Measurements from ENCODE around the gene ORAI2. TPM values are rescaled to one million over a fixed set of nuclear protein-coding genes. Genes with fewer than 3 reads are reported as not detected.
"Not testable (repeated sequence)": the region's sequence is repeated elsewhere in the genome, so short reads cannot be mapped to it uniquely, and the experiment has no call there.

The ORAI2 gene
- total RNA-seq, 1 experiment from 2014 or later, result 24.6 TPM

- Histone ChIP-seq H3K27me3 (no peaks in the 10 kb centered on the region), H3K4me1 (peaks cover 3% of the 10 kb centered on the region; the same call in 1 of the 2 replicates), H3K4me3 (no peak overlapping the region), H3K27ac (no peak overlapping the region), H3K36me3 (no peaks in the 10 kb centered on the region), H3K9me3 (replicated peaks) (no peaks in the 10 kb centered on the region)
- DNase-seq, result no peak
Observed at GRCh38 chr7:102449136-102449535, 15.8 kb downstream of the ORAI2 start.

- Histone ChIP-seq H3K36me3 (no peaks in the 10 kb centered on the region), H3K4me1 (peaks cover 3% of the 10 kb centered on the region; the same call in 1 of the 2 replicates), H3K4me3 (no peak overlapping the region), H3K27ac (no peak overlapping the region), H3K27me3 (no peaks in the 10 kb centered on the region), H3K9me3 (replicated peaks) (no peaks in the 10 kb centered on the region)
- DNase-seq, result no peak
Observed at GRCh38 chr7:102450242-102450641, 16.9 kb downstream of the ORAI2 start.

- DNase-seq, result peak; percentile 85 to 87
- Histone ChIP-seq H3K36me3 (peaks cover 4% of the 10 kb centered on the region; the same call in 1 of the 2 replicates), H3K9me3 (replicated peaks) (no peaks in the 10 kb centered on the region), H3K4me1 (peaks cover 3% of the 10 kb centered on the region; the same call in 1 of the 2 replicates), H3K27me3 (no peaks in the 10 kb centered on the region), H3K27ac (peak overlapping the region; percentile 16; the same call in 1 of the 2 replicates), H3K4me3 (peak overlapping the region; percentile 35)
Observed at GRCh38 chr7:102451371-102452054, 18.1 kb downstream of the ORAI2 start.

- Histone ChIP-seq H3K27me3 (no peaks in the 10 kb centered on the region), H3K4me3 (no peak overlapping the region), H3K4me1 (peaks cover 3% of the 10 kb centered on the region; the same call in 1 of the 2 replicates), H3K36me3 (peaks cover 11% of the 10 kb centered on the region), H3K9me3 (replicated peaks) (no peaks in the 10 kb centered on the region), H3K27ac (no peak overlapping the region)
- no peak for DNase-seq
Observed at GRCh38 chr7:102452451-102452850, 19.1 kb downstream of the ORAI2 start.

GRCh38 chr7:102453319-102453718 is 19.9 kb downstream of the ORAI2 start:
- Histone ChIP-seq H3K4me1 (peaks cover 3% of the 10 kb centered on the region; the same call in 1 of the 2 replicates), H3K36me3 (peaks cover 17% of the 10 kb centered on the region), H3K27me3 (no peaks in the 10 kb centered on the region), H3K4me3 (no peak overlapping the region), H3K9me3 (replicated peaks) (no peaks in the 10 kb centered on the region), H3K27ac (no peak overlapping the region)
- DNase-seq, result no peak

GRCh38 chr7:102454468-102454867 is 21.1 kb downstream of the ORAI2 start:
- Histone ChIP-seq H3K9me3 (replicated peaks) (no peaks in the 10 kb centered on the region), H3K27me3 (no peaks in the 10 kb centered on the region), H3K4me3 (no peak overlapping the region), H3K27ac (no peak overlapping the region), H3K4me1 (peaks cover 3% of the 10 kb centered on the region; the same call in 1 of the 2 replicates), H3K36me3 (peaks cover 17% of the 10 kb centered on the region)
- no peak for DNase-seq

GRCh38 chr7:102454932-102455331 is 21.6 kb downstream of the ORAI2 start:
- not testable (repeated sequence) for H3K4me3 ChIP-seq; H3K4me1 ChIP-seq; H3K27ac ChIP-seq; H3K27me3 ChIP-seq; DNase-seq; H3K9me3 ChIP-seq (replicated peaks)
- H3K36me3 ChIP-seq, result peaks cover 17% of the 10 kb centered on the region

GRCh38 chr7:102455596-102455995 is 22.2 kb downstream of the ORAI2 start:
- H3K4me1 ChIP-seq, result peaks cover 3% of the 10 kb centered on the region; the same call in 1 of the 2 replicates
- no peak overlapping the region for H3K4me3 ChIP-seq
- no peaks in the 10 kb centered on the region for H3K27me3 ChIP-seq
- no peak for DNase-seq
- H3K9me3 ChIP-seq (replicated peaks), result no peaks in the 10 kb centered on the region
- peaks cover 17% of the 10 kb centered on the region for H3K36me3 ChIP-seq
- no peak overlapping the region for H3K27ac ChIP-seq

- no peak for DNase-seq
- H3K4me3 ChIP-seq, result no peak overlapping the region
- peaks cover 17% of the 10 kb centered on the region for H3K36me3 ChIP-seq
- peaks cover under 1% of the 10 kb centered on the region; the same call in 1 of the 2 replicates for H3K4me1 ChIP-seq
- no peaks in the 10 kb centered on the region for H3K9me3 ChIP-seq (replicated peaks)
- H3K27ac ChIP-seq, result no peak overlapping the region
- H3K27me3 ChIP-seq, result no peaks in the 10 kb centered on the region
Observed at GRCh38 chr7:102456327-102456726, 23.0 kb downstream of the ORAI2 start.

GRCh38 chr7:102457352-102457924 is 24.1 kb downstream of the ORAI2 start:
- H3K4me3 ChIP-seq, result no peak overlapping the region
- H3K36me3 ChIP-seq, result peaks cover 17% of the 10 kb centered on the region
- no peak overlapping the region for H3K27ac ChIP-seq
- DNase-seq, result no peak
- no peaks in the 10 kb centered on the region for H3K27me3 ChIP-seq
- H3K4me1 ChIP-seq, result no peaks in the 10 kb centered on the region
- H3K9me3 ChIP-seq (replicated peaks), result no peaks in the 10 kb centered on the region

- Histone ChIP-seq H3K4me1 (no peaks in the 10 kb centered on the region), H3K27me3 (no peaks in the 10 kb centered on the region), H3K36me3 (peaks cover 17% of the 10 kb centered on the region), H3K9me3 (replicated peaks) (no peaks in the 10 kb centered on the region), H3K27ac (no peak overlapping the region), H3K4me3 (no peak overlapping the region)
- DNase-seq, result no peak
Observed at GRCh38 chr7:102459221-102459844, 26.0 kb downstream of the ORAI2 start.

GRCh38 chr7:102460467-102460866 is 27.1 kb downstream of the ORAI2 start:
- Histone ChIP-seq H3K4me1 (no peaks in the 10 kb centered on the region), H3K36me3 (peaks cover 17% of the 10 kb centered on the region), H3K27ac (no peak overlapping the region), H3K4me3 (no peak overlapping the region), H3K9me3 (replicated peaks) (no peaks in the 10 kb centered on the region), H3K27me3 (no peaks in the 10 kb centered on the region)
- DNase-seq, result no peak

GRCh38 chr7:102463841-102464576 is 30.6 kb downstream of the ORAI2 start:
- H3K27ac ChIP-seq, result peak overlapping the region; percentile 46

GRCh38 chr7:102464577-102465280 is 31.4 kb downstream of the ORAI2 start, which contains the start of the genes ALKBH4 and LRWD1:
ALKBH4 (minus strand) TSS chr7:102464863; CDS start chr7:102464836, 27 bp downstream.
LRWD1 (plus strand) TSS chr7:102464984; CDS start chr7:102465081, 97 bp downstream.
- peaks cover 3% of the 10 kb centered on the region; the same call in 1 of the 2 replicates for H3K4me1 ChIP-seq
- peak within 1 kb of the TSS; percentile 46 for H3K27ac ChIP-seq
- H3K4me3 ChIP-seq, result peak within 1 kb of the TSS; percentile 93
- DNase-seq, result peak; percentile 96
- no peaks in the 10 kb centered on the region for H3K36me3 ChIP-seq
- H3K9me3 ChIP-seq (replicated peaks), result no peaks in the 10 kb centered on the region
- no peaks in the 10 kb centered on the region for H3K27me3 ChIP-seq

More at GRCh38 chr7:102463841-102464576, 30.6 kb downstream of the ORAI2 start:
- no peaks in the 10 kb centered on the region for H3K9me3 ChIP-seq (replicated peaks)
- H3K4me1 ChIP-seq, result peaks cover 3% of the 10 kb centered on the region; the same call in 1 of the 2 replicates
- no peak for DNase-seq
- H3K36me3 ChIP-seq, result no peaks in the 10 kb centered on the region
- peak overlapping the region; percentile 93 for H3K4me3 ChIP-seq
- H3K27me3 ChIP-seq, result no peaks in the 10 kb centered on the region
